Measurements from ENCODE around the gene MFF.

The MFF gene

DNA sequence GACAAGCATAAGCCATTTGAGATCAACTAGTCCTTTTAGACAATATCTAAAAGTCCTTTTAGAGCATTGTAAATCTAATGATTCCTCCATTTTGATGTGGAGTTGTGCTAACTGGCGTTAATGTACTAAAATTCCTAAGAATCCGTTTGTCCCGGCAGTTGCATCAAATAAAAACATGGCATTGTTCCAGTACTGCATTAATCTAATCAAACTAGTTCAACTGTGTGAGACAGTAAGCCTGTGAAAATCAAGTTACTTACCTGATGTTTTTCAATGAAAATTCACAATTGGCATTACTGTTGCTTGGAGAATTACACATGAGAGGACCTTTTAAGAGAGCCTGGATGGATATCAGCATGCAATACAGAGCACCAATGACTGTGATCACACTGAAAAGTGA, 40.8 kb downstream of the MFF start:
- TF ChIP-seq CTCF (IDR thresholded peaks at IDR 0.05; ENCODE audit: insufficient read depth, low read depth, low read length, missing control alignments) = no peak
- peak; percentile 17 for DNase-seq (ENCODE audit: low read depth)
- no peak overlapping the region for H3K4me3 ChIP-seq (ENCODE audit: low read length)

DNA sequence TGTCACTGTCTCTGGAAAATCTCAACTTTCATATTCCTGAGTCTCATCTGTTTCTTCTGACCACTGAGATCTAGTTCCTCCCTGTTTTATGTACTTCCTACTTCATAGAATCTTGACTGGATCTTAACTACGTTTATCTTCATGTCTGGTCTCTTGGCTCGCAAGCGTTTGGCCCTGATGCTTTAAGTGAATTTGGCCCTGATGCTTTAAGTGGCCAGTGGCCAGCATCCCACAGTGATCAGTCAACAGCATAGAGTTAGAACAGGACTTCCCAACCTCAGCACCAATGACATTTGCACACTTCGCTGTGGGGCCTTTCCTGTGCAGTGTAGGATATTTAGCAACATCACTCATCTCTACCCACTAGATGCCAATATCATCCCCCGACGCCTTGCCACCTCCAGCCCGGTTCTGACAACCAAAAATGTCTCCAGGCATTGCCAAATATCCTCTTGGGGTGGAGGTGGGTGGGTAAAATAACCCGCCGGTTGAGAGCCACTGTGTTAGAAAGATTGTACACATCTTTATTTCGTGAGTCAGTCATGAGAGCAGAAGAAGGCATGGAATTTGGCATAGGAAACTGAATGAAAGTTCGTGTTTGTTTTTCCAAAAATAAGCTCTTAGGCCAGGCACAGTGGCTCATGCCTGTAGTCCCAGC, 41.8 kb downstream of the MFF start:
- no peak overlapping the region for H3K4me3 ChIP-seq (ENCODE audit: low read length)
- peak; percentile 62 for DNase-seq (ENCODE audit: low read depth)
- no peak for TF ChIP-seq CTCF (IDR thresholded peaks at IDR 0.05; ENCODE audit: insufficient read depth, low read depth, low read length, missing control alignments)

- TF ChIP-seq CTCF (IDR thresholded peaks at IDR 0.05; ENCODE audit: insufficient read depth, low read depth, low read length, missing control alignments) = no peak
- peak; percentile 23 for DNase-seq (ENCODE audit: low read depth)
- no peak overlapping the region for H3K4me3 ChIP-seq (ENCODE audit: low read length)
Measured at GRCh38 chr2:227367427-227367795, 42.4 kb downstream of the MFF start.

DNA sequence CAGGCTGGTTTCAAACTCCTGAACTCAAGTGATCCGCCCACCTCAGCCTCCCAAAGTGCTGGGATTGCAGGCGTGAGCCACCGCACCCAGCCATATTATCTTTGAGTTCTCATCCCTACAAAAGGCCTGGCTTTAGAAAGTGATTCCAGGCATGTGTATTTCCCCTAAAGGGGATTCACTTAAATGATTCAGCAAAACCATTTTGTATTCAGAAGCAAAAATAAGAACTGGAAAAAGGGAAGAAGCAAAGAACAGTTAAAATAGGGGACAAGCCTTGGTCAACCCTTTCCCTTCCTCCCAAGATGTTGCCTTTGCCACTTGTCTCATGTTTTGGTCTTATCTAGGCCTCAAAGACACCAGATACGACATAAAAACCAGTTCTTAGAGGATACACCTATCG, 43.5 kb downstream of the MFF start:
- no peak overlapping the region for H3K4me3 ChIP-seq (ENCODE audit: low read length)
- DNase-seq (ENCODE audit: low read depth) = no peak
- no peak for TF ChIP-seq CTCF (IDR thresholded peaks at IDR 0.05; ENCODE audit: insufficient read depth, low read depth, low read length, missing control alignments)

- no peak overlapping the region for H3K4me3 ChIP-seq (ENCODE audit: low read length)
- no peak for TF ChIP-seq CTCF (IDR thresholded peaks at IDR 0.05; ENCODE audit: insufficient read depth, low read depth, low read length, missing control alignments)
- DNase-seq (ENCODE audit: low read depth) = no peak
Measured at GRCh38 chr2:227370092-227370491, 45.0 kb downstream of the MFF start.

GRCh38 chr2:227370791-227371312, 45.8 kb downstream of the MFF start:
- no peak overlapping the region for H3K4me3 ChIP-seq (ENCODE audit: low read length)
- peak; percentile 74 for DNase-seq (ENCODE audit: low read depth)
- no peak for TF ChIP-seq CTCF (IDR thresholded peaks at IDR 0.05; ENCODE audit: insufficient read depth, low read depth, low read length, missing control alignments)

GRCh38 chr2:227373389-227373788, 48.3 kb downstream of the MFF start:
- no peak for DNase-seq (ENCODE audit: low read depth)
- TF ChIP-seq CTCF (IDR thresholded peaks at IDR 0.05; ENCODE audit: insufficient read depth, low read depth, low read length, missing control alignments) = no peak
- no peak overlapping the region for H3K4me3 ChIP-seq (ENCODE audit: low read length)

Data from epithelial cell of esophagus (primary cell).